SH-SY5Y (cell line): Measurements from ENCODE around the gene SART1.

ENCODE experiments used
- GATA2 ChIP-seq: IDR thresholded peaks from 2 replicates; pipeline ENCODE4 v1.6.1; 2011; ENCODE audit warnings: mild to moderate bottlenecking, low read depth, low read length
- GATA3 ChIP-seq: IDR thresholded peaks from 2 replicates; pipeline ENCODE4 v1.6.1; 2011; ENCODE audit warnings: low read depth, mild to moderate bottlenecking, low read length, moderate library complexity

DNA sequence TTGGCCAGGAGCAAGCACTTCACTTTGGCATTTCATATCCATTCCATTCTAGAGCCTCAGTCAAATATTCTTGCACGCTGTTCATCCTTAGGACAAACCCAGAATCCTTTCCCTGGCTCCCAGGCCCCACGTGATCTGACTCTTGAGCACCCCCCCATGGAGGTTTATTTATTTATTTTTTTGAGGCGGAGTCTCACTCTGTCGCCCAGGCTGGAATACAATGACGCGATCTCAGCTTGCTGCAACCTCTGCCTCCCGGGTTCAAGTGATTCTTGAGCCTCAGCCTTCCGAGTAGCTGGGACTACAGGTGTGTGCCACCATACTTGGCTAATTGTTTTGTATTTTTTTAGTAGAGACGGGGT lies 29.0 kb upstream of the SART1 start:
- no peak for TF ChIP-seq GATA3
- TF ChIP-seq GATA2, result no peak
